GM20431 (cell line): Measurements from ENCODE around the gene SIPA1L3.

Source experiments
- in situ Hi-C: fragments of 300-500 bp; cut with MseI, MboI; formaldehyde crosslinking; loops from one replicate; pipeline ENCODE4 v1.15.0; 2020; ENCODE audit warnings: low sequenced_read_pairs; ENCODE audit not compliant: unreplicated experiment

SIPA1L3 gene

DNA sequence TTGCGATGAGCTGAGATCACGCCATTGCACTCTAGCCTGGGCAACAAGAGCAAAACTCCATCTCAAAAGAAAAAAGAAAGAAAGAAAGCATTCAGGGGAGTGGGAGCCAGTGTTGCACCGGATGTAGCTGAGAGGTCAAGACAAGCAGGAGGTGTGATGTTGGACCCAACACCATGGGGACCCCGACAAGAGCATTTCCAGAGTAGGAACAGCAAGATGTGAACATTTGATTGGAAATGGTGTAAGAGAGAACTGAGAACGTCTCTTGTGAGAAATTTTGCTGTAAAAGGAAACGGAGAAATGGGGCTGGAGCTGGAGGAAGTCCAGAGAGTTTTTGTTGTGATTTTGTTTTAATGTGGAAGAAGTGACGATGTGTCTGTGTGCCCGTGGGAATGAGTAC lies 332.8 kb downstream of the SIPA1L3 start:
- in situ Hi-C loops, result loop anchor here (10.0 kb wide), 1 partner anchor 95 kb away; the partner anchor contains the start of gene CATSPERG

DNA sequence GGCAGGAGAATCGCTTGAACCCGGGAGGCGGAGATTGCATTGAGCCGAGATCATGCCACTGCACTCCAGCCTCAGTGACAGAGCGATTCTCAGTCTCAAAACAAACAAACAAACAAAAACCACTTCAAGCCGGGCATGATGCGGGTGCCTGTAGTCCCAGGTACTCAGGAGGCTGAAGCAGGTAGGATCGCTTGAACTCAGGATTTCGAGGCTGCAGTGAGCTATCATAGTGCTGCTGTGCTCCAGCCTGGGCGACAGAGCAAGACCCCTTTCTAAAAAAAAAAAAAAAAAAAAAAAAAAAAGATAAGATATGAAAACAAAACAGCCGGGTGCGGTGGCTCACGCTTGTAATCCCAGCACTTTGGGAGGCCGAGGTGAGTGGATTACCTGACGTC lies 336.3 kb downstream of the SIPA1L3 start:
- in situ Hi-C loops, result loop anchor here (10.0 kb wide), 1 partner anchor 92 kb away; the partner anchor contains the start of gene CATSPERG

DNA sequence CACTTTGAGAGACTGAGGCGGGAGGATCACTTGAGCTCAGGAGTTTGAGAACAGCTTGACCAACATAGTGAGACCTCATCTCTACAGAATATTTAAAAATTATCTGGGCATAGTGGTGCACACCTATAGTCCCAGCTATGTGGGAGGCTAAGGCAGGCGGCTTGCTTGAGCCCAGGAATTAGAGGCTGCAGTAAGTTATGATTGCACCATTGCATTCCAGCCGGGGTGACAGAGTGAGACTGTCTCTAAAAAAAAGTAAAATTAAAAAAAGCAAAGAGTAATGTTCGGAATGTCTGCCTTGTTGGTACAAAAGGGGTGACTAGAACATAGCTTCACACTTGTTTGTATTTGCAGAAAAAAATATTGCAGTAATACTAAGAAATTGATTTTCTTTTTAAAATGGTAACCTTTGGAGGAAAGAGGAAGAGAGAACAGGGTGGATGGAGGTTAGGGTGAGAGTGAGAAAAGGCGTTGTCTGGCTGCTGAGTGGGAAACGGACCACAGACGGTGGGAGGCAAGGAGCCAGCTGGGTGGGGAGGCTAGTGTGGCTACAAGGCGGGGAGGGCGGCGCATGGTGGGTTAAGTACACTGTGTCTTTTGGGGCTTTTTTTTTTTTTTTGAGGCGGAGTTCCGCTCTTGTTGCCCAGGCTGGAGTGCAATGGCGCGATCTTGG lies 339.0 kb downstream of the SIPA1L3 start:
- in situ Hi-C loops, result loop anchor here (10.0 kb wide), 1 partner anchor 89 kb away; the partner anchor contains the start of gene CATSPERG

DNA sequence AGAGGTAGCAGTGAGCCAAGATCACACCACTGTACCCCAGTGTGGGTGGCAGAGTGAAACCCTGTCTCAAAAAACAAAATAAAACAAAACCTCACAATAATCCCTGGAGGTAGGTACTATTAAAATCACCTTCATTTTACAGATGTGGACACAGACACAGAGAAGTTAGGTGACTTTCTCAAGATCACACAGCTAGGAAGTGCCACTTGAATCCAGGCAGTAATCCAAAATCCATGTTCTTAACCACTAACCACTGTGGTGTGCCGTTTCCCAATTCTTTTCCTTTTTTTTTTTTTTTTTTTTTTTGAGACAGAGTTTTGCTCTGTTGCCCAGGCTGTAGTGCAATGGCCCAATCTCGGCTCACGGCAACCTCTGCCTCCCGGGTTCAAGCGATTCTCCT lies 340.1 kb downstream of the SIPA1L3 start:
- in situ Hi-C loops, result loop anchor here (10.0 kb wide), 1 partner anchor 88 kb away; the partner anchor contains the start of gene CATSPERG

DNA sequence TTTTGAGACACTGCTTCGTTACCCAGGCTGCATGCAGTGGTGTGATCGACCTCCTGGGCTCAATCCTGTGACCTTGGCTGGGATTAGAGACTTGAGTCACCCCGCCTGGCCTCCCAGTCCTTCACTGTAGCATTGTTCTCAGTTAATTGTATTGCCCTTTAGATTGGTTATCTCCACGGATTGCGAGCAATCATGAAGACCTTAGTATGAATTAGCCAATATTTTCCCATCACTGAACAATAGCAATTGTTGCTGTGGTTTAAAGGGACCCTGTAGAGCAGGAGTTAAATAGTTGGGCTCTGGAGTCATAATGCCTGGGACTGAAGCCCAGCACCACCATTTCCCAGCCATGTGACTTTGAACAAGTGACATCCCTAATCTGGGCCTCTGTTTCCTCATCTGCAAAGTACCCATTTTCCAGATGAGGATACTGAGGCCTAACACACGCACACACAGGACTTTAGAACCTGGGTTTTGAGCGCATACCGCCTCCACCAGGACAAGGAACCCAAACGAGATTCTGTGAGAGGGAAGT lies 340.8 kb downstream of the SIPA1L3 start:
- in situ Hi-C loops, result loop anchor here (10.0 kb wide), 1 partner anchor 87 kb away; the partner anchor contains the start of gene CATSPERG

GRCh38 chr19:38248421-38248820 lies 341.4 kb downstream of the SIPA1L3 start:
- in situ Hi-C loops, result loop anchor here (10.0 kb wide), 1 partner anchor 86 kb away; the partner anchor contains the start of gene CATSPERG

DNA sequence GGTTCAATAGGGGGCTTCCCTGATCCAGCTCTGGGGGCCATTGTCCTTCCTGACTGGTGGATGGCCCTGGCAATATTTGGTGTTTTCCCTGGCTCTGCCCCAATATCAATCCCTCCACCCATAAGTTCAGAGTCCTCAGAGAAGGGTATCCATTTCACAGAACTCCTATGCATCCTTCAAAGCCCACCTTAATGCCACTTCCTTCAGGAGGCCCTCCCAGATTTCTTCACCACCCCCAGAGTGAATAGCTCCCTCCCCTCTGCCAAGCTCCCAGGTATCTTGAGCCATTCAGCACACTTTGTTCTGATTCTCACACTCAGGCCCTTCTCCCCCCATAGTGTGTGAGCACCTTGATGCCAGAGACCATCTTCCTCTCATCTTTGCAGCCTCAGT lies 343.4 kb downstream of the SIPA1L3 start:
- in situ Hi-C loops, result no loop called here

DNA sequence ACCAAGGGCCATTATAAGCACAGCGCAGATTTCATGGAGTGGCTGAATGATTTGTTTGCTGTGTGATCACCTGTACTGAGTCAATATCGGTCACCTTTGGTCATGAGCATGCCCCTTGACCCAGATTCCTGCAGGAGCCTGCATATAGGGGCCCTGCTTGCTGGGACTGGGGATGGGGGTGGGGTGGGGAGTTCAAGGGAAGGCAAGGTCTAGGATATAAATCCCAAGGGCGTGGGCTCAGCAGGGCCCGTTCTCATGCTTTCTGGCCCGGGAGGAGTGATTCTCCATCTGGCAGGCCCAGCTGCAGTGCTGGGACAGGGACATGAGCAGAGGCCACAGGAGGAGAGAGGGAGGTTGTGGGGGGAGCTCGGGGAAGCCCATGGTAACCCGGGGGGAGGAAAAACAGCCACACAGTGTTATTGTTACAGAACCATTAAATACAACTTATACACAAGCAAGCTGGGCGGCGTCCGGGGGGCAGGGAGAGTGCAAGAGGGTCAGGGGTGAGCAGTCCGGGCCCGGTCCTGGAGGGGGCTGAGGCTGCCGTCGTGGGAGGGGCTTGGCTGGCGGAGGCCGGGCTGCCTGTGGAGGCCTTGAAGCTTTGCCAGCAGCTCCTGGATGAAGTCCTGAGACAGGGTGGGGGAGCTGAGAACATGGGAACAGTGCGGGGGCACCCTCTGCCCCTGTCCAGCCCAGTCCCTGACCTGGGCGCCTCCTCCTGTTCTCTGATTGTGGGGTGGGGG lies 344.0 kb downstream of the SIPA1L3 start:
- in situ Hi-C loops, result no loop called here

GRCh38 chr19:38251564-38252051 lies 344.6 kb downstream of the SIPA1L3 start:
- in situ Hi-C loops, result no loop called here

DNA sequence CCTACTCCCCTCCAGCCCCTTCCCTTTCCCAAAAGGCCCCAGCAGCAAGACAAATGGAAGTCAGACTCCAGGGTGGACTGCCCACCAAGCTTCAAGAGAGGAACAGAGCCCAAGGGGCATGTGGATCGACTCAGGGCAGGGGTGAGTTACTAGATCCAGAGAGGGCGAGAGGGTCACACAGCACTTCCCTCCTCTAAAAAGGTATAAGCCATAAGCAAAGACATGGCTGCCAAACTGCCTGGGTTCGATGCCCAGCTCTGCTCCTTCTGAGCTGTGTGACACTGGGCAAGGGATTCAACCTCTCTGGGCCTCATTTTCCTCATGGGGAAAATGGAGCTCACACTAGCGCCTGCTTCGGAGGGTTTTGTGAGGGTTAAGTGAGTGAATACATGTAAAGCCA lies 345.4 kb downstream of the SIPA1L3 start:
- in situ Hi-C loops, result no loop called here

GRCh38 chr19:38252941-38253691 lies 346.1 kb downstream of the SIPA1L3 start:
- in situ Hi-C loops, result no loop called here

- in situ Hi-C loops, result no loop called here
Observed at GRCh38 chr19:38253788-38254187, 346.8 kb downstream of the SIPA1L3 start.

DNA sequence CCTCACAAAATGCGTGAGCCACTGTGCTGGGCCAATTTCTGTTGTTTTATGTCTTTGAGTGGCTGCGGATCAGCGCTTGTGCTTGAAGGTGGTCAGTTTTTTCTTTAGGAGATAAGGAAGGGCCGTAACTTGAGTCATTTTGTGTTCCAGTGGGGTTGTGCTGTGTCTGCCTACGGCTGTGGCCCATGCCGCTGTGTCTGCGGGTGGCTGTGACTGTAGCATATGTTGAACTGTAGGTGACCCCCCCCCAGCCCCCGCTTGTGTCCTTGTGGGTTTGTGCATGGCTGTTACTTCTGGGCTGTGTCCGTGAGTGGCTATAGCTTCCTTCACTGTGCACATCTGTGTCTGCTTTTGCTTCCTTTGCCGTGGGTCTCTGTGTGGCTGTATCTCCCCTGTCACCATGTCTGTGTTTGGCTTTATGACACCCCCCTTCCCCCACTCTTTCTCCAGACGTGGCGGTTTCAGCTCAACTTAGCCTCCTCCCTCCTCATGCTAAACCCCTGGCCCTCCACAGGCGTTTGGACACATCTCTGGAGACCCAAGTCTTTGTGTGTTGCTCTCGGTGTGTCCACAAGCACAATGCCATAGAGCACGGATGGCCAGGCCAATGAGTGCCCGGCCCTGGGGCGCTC lies 348.5 kb downstream of the SIPA1L3 start:
- in situ Hi-C loops, result no loop called here
